NCI-H2196 (cell line): ENCODE measurements around the gene ILF3.
"Not testable (repeated sequence)": the region's sequence is repeated elsewhere in the genome, so short reads cannot be mapped to it uniquely, and the experiment has no call there.

Source experiments
- DNase-seq: peaks from one replicate; lab custom pipeline; 2025; ENCODE audit not compliant: unreplicated experiment; lab: John Stamatoyannopoulos, UW

The ILF3 gene

GRCh38 chr19:10671922-10672321, 17.8 kb downstream of the ILF3 start:
- not testable (repeated sequence) for DNase-seq

- DNase-seq = not testable (repeated sequence)
Measured at GRCh38 chr19:10675214-10675613, 21.1 kb downstream of the ILF3 start.

- DNase-seq = peak; percentile 79
Measured at GRCh38 chr19:10677751-10678150, 23.6 kb downstream of the ILF3 start.

- no peak for DNase-seq
Measured at GRCh38 chr19:10678813-10679212, 24.7 kb downstream of the ILF3 start.

- DNase-seq = no peak
Measured at GRCh38 chr19:10679743-10680142, 25.6 kb downstream of the ILF3 start.

- no peak for DNase-seq
Measured at GRCh38 chr19:10680545-10681135, 26.5 kb downstream of the ILF3 start.

DNA sequence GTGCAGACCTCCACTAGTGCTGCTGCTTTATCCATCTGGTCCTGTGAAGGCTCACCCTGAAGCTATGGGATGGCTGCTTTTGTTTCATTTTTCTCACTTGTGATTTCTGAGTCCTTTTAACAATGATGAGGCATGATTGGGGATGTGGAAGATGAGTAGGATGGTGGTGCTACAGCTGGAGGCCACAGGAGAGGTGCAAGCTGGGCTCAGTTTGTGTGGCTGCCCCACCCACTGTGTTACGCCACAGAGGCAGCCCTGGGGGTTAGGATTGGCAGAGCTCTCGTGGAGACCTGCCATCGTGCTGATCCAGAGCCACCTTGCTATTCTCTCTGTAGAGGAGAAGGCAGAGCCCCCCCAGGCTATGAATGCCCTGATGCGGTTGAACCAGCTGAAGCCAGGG, 27.5 kb downstream of the ILF3 start:
- no peak for DNase-seq

GRCh38 chr19:10682397-10683063, 28.4 kb downstream of the ILF3 start:
- DNase-seq = no peak

GRCh38 chr19:10683064-10683426, 28.9 kb downstream of the ILF3 start:
- DNase-seq = no peak

GRCh38 chr19:10683582-10683981, 29.4 kb downstream of the ILF3 start:
- no peak for DNase-seq

- DNase-seq = no peak
Measured at GRCh38 chr19:10685210-10685609, 31.1 kb downstream of the ILF3 start.

- no peak for DNase-seq
Measured at GRCh38 chr19:10686193-10686592, 32.0 kb downstream of the ILF3 start.

DNA sequence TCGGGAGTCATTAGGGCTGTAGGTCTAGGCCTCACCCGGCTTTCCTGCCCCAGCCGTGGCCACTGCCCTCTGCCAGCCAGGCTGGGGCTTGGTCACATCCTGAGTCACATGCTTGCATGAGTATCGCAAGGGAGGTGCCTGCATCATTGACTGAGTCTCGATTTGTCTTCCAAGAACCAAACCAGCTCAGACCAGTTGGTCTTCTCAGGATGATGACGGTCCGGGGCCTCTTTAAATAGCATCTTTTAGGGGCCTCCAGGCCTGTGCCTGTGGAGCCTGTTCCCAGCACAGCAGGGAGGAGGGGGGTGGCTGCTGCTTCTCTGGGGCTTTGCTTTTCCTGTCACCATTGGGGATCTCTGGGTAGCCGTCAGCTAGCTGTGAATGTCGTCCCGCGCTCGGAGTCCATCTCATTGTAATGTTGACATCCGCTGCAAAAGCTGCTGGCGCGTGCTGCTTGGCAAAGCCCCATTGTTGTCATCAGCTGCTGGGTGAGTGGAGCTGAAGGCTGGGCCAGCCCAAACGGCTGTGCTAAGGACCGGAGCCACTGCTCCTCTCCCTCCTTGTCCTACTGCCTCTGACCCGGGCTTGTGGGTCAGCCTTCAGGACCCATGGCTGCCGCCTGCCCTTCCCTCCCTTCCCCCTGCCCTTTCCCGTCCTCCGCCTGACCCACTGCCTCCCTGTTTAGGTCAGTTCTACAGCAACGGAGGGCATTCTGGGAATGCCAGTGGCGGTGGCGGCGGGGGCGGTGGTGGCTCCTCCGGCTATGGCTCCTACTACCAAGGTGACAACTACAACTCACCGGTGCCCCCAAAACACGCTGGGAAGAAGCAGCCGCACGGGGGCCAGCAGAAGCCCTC, 32.7 kb downstream of the ILF3 start:
- DNase-seq = peak; percentile 16

GRCh38 chr19:10687518-10688288, 33.6 kb downstream of the ILF3 start:
- DNase-seq = no peak

- DNase-seq = no peak
Measured at GRCh38 chr19:10688545-10689280, 34.6 kb downstream of the ILF3 start.

- DNase-seq = no peak
Measured at GRCh38 chr19:10690341-10690781, 36.2 kb downstream of the ILF3 start.

- DNase-seq = no peak
Measured at GRCh38 chr19:10691178-10691881, 37.2 kb downstream of the ILF3 start.

DNA sequence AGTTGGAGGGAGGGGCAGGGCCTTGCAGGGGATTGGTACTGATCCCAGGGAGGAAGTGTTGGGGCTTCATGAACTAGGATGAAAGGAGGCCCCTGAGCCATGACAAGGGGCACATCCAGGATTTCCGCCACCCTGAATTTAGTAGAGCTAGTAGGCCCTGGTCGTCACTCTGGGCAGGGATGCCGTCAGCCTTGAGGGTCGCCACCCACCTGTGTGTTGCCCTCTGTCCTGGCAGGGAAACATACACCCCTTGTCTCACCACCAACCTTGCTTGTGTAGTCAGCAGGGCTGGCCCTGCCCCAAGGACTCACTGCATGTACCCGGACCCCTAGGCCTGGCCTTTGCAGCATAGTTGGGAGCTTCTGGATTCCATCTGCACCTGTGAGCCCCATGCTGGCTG, 37.7 kb downstream of the ILF3 start:
- DNase-seq = no peak

- DNase-seq = no peak
Measured at GRCh38 chr19:10692673-10693264, 38.6 kb downstream of the ILF3 start.
